Stimulated activated CD4-positive, alpha-beta T cell treated with anti-CD3 and anti-CD28 coated beads, TNF-alpha, amount 100 ng/mL, for 1 hour (primary cell): Measurements from ENCODE around the gene TCF4.

Experiments used
- DNase-seq, 3 donors: peaks; one replicate each; pipeline ENCODE4 v3.0.0-alpha.2; 2020; ENCODE audit warnings: low read depth in 3 of 3, low spot score in 1 of 3

The TCF4 gene

GRCh38 chr18:55416791-55417190 is 171.2 kb downstream of the TCF4 start:
- DNase-seq: no peak

DNA sequence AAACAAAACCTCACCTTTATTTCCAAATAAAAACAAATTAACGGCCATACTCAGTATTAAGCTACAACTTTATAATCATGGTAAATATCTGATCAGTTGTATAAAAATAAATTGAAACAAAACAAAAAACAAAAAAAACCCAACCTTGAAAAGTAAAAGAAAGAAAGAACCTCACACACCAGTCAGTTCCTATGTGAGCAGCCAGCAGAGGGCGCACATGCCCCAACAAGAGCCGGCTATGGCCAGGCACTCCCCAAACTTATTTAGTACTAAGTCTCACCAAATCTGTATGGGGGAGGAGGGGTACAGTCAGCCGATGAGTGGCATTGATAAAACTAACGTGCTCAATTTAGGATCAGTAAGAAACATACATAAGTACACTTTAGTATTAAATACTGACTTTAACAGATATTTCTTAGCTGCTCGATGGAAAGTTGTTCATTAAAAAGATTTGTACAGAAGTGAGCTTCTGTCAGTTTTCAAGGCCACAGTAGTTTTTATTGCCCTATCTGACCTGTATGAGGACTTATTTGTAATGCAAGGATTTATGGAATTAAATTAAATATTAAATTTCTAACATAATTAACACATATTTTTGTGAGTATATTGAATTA is 172.6 kb downstream of the TCF4 start:
- DNase-seq: peak; percentile 17 to 60 (median 25)

DNA sequence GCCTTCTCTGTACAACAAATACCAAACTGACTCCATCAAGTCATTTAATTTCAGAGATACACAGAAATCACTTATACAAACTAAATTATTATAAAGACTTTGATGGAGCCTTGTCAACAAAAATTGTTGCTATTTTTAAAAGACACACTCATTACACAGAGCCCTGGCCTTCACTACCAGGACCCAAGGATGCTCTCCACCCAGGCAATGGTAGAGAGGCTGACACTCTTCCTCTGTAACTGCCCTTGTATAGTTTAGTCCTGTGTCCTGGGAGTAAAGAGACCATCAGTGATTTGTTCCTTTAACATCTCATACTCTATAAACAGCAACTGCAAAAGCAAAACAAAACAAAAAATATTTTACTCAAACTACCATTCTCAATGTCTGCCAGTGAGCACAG is 173.5 kb downstream of the TCF4 start:
- DNase-seq: no peak

DNA sequence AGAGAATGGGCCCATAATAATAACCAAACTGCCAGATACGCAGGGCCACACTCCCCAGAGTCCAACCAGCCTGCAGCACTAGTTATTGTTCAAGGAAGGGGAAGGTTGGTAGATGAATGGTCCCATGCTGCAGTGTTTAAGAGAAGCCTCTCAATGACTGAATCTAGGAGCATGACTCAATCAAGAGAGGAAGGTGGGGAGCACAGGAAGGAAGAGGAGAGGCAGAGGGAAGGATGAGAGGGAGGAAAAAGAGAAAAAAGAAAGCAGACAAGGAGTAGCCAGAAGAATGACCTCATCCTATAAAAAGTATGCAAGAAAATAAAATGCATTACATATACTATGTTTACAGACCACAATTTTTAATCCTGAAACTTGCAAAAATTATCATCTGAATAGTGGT is 174.5 kb downstream of the TCF4 start:
- DNase-seq: no peak

- no peak for DNase-seq
Observed at GRCh38 chr18:55407774-55408535, 180.0 kb downstream of the TCF4 start.

GRCh38 chr18:55407191-55407590 is 180.8 kb downstream of the TCF4 start:
- DNase-seq: no peak

DNA sequence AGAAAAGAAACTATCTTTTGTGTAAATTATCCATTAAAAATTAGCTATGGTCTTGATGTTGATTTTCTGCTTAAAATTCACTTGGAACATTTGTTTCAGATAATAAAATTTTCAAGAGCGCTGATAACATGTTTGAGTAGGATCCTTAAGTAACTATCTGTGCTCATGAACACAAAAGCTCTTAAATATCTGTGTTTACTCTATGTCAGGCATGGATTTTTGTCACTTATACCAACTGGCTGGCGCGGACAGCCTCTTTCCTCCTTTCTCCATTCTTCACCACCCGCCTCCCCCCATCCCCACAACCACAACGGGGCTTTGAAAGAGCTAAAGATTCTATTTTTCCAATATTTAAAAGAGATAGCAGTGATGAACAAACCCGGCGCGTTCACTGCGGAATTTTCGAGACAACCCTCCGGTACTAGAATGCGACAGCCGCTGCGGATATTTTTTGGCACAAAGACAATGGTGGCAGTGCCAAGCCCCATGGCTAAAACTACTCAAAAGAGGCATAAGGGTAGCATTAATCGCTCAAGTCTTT is 181.5 kb downstream of the TCF4 start:
- no peak for DNase-seq

GRCh38 chr18:55405893-55406406 is 182.0 kb downstream of the TCF4 start:
- no peak for DNase-seq

- DNase-seq: no peak
Observed at GRCh38 chr18:55405475-55405874, 182.5 kb downstream of the TCF4 start.

- DNase-seq: no peak
Observed at GRCh38 chr18:55404832-55405465, 183.0 kb downstream of the TCF4 start.

DNA sequence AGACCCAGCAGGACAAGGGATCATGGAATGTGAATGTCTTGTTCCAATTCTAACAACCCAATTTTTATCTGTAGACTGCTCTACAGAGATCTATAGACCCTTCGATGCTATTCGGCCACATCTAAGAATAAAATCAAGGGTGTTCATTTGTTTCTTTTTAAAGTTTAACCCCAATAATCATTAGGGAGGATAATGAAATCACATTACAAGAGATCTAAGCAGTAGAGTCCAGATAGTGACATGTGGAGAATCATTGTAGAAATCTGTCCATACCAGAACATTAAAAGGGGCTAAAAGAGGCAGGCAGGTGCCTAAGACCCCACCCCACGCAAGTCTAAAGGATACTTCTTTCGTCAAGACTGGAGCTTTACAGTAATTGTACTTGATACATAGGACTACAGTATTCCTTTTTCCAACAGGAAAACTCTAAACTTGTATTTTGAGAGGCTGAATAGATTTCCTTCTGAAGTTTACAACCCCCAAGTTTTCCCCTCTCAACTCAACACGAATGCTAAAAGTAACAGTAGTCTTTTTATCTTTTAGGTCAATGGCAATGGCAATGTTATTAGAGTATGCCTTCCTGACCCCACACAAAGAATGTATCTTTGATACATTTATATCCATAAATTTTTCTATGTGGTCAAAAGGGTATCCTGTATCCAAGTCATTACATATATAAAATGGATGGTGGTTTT is 183.7 kb downstream of the TCF4 start:
- no peak for DNase-seq

GRCh38 chr18:55403421-55403949 is 184.5 kb downstream of the TCF4 start:
- no peak for DNase-seq

GRCh38 chr18:55402731-55403405 is 185.1 kb downstream of the TCF4 start:
- DNase-seq: no peak

DNA sequence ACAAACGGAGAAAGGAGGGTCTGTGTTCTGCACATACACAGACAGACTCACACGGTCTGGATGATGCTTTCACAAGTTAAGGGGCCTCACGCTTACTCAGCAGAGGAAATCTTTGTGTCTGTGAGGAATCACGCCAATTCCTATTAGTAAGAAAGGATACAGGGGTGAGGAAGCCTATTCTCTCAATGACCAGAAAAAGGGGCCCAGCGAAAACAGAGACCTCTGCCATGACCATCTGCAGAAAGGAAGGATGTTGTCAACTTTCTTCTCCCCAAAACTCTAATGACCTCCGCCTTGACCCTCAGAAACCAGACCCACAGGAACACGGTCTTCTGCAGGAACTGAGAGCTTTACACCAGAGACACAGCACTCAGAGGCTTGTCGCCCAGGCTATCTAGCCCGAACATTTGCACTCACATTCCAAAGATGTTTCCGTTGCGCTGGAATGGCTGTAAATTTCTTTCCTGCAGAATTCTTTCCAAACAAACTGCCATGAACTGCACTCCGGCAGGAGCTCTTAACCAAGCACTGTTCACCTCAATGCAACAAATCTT is 186.3 kb downstream of the TCF4 start:
- no peak for DNase-seq

GRCh38 chr18:55400590-55401541 is 187.1 kb downstream of the TCF4 start:
- DNase-seq: no peak

DNA sequence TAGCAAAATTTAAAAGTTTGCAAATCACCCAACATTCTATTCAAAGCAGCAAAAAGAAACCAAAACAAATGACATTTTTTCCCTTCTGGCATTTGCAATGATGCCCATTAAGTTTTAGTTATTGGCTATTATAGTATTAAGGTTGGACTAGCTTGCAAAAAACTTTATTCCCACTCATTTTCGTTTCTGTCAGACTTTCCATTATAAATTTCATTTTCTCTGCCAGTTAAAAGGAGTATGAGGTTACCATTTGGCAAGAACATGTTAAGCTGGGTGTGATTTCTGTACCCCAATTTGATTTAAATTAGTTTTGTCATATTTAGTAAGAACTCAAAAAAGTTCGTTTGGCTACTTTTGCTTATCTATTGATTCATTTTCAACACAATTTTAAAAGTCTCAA is 187.9 kb downstream of the TCF4 start:
- DNase-seq: no peak

DNA sequence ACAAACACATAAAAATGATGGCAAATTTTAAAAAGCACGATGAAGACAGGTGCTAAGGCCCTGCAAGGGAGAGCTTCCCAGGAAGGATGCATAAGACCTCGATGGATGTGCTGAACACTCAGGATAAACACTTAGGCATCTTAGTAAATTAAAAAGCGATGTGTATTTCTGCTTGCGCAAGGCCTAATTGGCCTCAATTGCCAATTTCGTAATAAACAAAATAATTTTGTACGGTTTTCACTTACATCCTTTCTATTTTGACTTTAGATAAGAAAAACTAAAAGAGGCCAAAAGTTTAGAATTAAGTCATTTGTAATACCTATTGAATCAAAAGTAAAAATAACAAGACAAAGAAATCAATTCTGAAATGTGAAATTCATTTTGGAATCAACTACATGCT is 189.1 kb downstream of the TCF4 start:
- no peak for DNase-seq

GRCh38 chr18:55396979-55397378 is 191.0 kb downstream of the TCF4 start:
- no peak for DNase-seq

DNA sequence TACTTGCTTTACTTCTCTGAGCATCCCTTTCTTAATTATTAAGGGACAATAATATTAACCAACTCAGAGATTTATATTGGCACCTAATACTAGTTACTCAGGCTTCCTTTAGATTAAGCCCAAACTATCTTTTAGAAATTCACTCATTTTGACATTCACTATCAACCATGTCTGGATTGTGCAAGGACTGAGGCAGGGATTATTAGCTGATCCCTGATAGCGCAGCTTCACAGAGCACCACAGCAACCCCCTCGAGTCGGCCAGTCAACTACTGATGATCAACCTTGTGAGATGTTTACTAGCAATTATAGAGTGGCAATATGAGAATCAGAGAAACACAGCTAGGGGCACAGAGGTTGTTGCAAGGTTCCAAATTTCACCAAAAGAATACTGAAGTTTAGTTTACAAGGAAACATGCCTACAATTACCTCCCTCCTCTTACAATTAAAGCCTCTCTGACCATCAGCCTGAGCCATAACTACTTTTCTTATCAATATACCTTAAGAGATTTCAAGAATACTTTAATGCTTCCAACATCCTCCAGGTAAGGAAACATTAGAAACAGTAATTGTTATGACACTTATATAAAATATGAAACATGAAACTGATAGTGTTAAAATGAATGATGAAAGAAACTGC is 191.6 kb downstream of the TCF4 start:
- no peak for DNase-seq
